ENCODE measurements around the gene FAM219B.
"Not testable (repeated sequence)": the region's sequence is repeated elsewhere in the genome, so short reads cannot be mapped to it uniquely, and the experiment has no call there.

FAM219B gene

DNA sequence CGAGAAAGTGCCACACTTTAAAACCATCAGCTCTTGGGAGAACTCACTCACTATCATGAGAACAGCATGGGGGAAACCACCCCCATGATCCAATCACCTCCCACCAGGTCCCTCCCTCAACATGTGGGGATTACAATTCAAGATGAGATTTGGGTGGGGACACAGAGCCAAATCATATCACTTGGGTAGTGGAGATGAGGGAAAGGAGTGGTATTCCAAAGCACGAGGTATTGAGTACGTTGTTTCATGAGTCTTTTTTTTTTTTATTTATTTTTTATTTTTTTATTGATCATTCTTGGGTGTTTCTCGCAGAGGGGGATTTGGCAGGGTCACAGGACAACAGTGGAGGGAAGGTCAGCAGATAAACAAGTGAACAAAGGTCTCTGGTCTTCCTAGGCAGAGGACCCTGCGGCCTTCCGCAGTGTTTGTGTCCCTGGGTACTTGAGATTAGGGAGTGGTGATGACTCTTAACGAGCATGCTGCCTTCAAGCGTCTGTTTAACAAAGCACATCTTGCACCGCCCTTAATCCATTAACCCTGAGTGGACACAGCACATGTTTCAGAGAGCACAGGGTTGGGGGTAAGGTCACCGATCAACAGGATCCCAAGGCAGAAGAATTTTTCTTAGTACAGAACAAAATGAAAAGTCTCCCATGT lies 19.0 kb downstream of the FAM219B start:
- in situ Hi-C loops (cut with HindIII; ENCODE audit: low pct_ligation_motif_present, low pct_unique_long_range_greater_than_20kb, low sequenced_read_pairs); DNase-seq: not testable (repeated sequence)

DNA sequence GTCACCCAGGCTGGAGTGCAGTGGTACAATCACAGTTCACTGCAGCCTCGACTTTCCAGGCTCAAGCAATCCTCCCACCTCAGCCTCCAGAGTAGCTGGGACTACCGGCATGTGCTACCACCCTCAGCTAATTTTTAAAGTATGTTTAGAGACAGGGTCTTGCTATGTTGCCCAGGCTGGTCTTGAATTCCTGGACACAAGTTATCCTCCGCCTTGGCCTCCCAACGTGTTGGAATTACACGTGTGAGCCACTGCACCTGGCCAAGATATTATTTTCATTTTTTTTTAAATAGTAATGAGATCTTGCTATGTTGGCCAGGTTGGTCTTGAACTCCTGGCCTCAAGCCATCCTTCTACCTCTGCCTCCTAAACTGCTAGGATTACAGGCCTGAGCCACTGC lies 21.2 kb downstream of the FAM219B start:
- in situ Hi-C loops (cut with HindIII; ENCODE audit: low pct_ligation_motif_present, low pct_unique_long_range_greater_than_20kb, low sequenced_read_pairs) = no loop called here
- DNase-seq = no peak

DNA sequence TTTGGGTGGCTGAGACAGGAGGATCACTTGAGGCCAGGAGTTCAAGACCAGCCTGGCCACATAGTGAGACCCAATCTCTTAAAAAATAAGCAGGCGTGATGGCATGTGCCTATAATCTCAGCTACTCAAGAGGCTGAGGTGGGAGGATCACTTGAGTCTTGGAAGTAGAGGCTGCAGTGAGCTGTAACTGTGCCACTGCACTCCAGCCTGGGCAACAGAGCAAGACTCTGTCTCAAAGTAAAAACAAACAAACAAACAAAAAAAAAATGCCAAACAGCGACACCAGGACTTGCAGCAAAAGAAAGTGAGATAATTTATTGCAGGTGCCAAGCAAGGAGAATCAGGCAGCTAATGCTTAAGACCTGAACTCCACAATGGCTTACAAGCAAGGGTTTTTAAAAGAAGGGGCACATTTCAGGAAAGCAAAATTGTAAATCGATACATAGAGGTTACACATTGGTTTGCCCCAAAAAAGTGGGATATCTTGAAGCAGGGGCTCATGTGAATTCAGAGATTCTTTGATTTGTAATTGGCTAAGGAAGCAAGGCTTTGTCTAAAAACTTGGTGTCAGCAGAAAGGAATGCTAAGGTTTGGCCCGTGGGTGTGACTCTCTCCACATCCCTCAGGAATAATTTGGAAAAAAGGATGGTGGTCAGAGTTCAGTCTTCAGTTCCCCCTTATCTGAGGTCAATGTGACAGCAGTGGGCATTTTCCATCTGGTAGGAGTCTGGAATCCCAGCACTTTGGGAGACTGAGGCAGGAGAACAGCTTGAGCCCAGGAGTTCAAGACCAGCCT lies 22.0 kb downstream of the FAM219B start:
- no peak for DNase-seq
- in situ Hi-C loops (cut with HindIII; ENCODE audit: low pct_ligation_motif_present, low pct_unique_long_range_greater_than_20kb, low sequenced_read_pairs) = no loop called here

GRCh38 chr15:74882528-74882927 lies 24.1 kb downstream of the FAM219B start:
- DNase-seq = no peak
- in situ Hi-C loops (cut with HindIII; ENCODE audit: low pct_ligation_motif_present, low pct_unique_long_range_greater_than_20kb, low sequenced_read_pairs) = no loop called here

DNA sequence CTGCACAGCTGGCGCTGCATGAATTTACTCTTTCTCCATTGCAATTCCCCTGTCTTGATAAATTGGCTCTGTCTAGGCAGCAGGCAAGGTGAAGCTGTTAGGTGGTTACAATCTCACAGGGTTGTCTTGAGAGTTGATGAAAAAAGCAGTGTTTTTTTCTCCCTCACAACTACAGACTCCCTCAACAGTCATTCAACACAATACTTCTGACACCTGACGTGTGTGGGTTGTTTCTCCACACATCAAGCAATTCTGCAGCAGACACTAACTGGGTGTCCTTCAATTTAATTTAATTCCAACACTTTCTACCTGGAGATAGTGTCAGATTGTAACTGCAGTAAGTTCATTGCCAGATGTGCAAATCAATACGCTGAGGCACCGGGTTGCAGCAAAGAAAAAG lies 28.4 kb downstream of the FAM219B start:
- no peak for DNase-seq
- in situ Hi-C loops (cut with HindIII; ENCODE audit: low pct_ligation_motif_present, low pct_unique_long_range_greater_than_20kb, low sequenced_read_pairs) = no loop called here

- in situ Hi-C loops (cut with HindIII; ENCODE audit: low pct_ligation_motif_present, low pct_unique_long_range_greater_than_20kb, low sequenced_read_pairs) = no loop called here
- DNase-seq = peak; percentile 14
Measured at GRCh38 chr15:74873756-74874424, 32.8 kb downstream of the FAM219B start.

GRCh38 chr15:74873036-74873755 lies 33.5 kb downstream of the FAM219B start, which contains the start of gene SCAMP2:
SCAMP2 (minus strand) TSS chr15:74873365; CDS start chr15:74873255, 110 bp downstream.
- in situ Hi-C loops (cut with HindIII; ENCODE audit: low pct_ligation_motif_present, low pct_unique_long_range_greater_than_20kb, low sequenced_read_pairs) = no loop called here
- DNase-seq = peak; percentile 92

GRCh38 chr15:74872702-74873035 lies 34.0 kb downstream of the FAM219B start:
- no peak for DNase-seq
- in situ Hi-C loops (cut with HindIII; ENCODE audit: low pct_ligation_motif_present, low pct_unique_long_range_greater_than_20kb, low sequenced_read_pairs) = no loop called here

DNA sequence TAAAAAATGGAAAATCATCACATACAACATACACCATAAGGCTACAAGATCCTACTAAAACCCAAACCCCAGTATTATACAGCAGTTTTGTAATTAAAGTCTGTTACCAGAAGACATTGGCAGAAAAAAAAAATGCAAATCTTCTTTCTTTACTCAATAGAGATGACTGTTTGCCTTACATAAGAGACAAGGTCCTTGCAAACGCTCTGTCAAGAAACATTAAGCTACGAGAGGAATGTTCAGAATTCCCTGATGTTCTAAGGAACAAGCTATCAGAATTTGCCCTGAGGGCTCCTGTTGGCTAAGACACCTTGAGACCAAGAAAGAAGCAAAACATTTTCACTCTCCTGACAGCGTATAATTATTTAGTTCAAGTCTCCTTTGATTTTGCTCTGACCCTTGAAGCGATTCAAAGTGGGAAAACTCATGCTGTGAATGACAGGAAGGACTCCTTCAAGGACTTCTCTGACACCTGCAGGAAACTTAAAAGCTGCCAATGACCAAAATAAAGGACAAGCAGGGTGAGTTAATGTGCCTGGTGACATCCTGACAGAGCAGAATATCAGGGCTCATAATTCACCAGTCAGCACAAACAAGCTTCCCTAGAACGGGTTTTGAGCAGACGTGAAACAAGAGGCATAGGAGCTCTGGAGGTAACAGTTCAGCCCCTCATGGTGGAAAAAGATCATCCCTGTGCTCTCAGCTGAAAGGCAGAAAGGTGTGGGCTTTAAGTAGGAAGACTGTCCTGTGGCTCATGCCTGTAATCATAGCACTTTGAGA lies 36.0 kb downstream of the FAM219B start:
- no peak for DNase-seq
- in situ Hi-C loops (cut with HindIII; ENCODE audit: low pct_ligation_motif_present, low pct_unique_long_range_greater_than_20kb, low sequenced_read_pairs) = no loop called here

DNA sequence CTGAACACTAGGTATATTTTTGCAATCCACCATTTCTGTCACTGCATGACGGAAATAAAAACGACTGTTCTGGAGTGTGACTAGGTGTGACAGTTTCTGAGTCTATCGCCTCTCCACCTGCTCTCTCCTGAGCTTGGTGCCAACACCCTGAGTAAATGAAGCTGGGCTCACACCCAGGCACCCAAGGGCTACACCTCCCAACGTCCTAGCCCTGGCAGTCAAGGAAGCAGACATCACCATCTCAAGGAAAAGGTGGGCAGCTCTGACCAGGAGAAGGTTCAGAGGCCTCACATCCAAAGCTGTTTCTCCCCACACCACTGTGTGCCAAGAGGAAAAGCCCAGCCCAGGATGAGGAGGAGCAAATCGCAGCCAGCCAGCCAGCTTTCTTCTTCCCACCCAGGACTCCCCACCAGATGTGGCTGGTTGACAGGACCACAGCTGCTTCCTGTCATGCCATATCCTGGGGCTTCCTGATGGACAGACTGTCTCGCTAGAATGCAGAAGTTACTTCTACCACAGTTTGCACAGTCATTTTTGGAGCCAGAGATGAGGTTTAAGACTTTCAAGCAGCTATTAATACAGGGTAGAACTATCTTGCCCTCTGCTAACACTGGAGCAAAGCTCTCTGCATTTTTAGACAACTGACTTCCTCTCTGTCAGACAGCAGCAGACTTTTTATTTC lies 36.8 kb downstream of the FAM219B start:
- no peak for DNase-seq
- in situ Hi-C loops (cut with HindIII; ENCODE audit: low pct_ligation_motif_present, low pct_unique_long_range_greater_than_20kb, low sequenced_read_pairs) = no loop called here

DNA sequence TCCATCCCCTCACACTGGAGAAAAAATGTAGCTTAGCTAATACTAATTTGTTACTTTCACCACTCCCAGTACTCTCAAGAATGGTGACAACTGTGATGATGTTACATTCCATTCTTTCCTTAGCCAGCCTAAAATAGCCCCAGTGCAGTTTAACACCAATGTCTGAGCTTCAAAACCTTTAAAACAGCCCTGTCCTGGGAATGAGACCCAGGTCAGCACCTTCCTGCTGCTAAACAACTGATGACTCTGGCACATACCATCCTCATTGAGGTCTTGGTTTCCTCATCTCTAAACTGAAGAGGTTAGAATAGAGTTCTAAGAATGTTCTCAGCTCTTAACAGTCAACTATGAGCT lies 37.3 kb downstream of the FAM219B start:
- in situ Hi-C loops (cut with HindIII; ENCODE audit: low pct_ligation_motif_present, low pct_unique_long_range_greater_than_20kb, low sequenced_read_pairs) = no loop called here
- DNase-seq = no peak

DNA sequence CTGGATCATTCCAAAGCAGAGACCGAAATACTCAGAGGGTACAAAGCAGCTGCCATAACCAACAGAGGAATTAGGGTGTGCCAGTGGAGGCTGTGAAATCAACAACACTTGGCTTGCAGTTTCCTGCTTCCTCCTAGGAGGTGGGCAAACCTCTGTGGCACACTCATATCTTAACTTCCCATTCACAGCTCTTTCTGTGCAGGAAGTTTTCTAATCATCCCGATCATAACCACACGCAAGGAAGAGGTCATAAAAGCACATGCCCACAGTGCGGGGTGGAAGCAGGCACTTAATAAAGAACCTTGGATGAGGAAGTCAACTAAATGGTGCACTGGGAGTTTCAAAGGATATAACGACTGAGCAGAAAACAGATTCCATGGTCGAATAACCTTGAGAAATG lies 38.6 kb downstream of the FAM219B start:
- in situ Hi-C loops (cut with HindIII; ENCODE audit: low pct_ligation_motif_present, low pct_unique_long_range_greater_than_20kb, low sequenced_read_pairs) = no loop called here
- no peak for DNase-seq

GRCh38 chr15:74867466-74868038 lies 39.1 kb downstream of the FAM219B start:
- DNase-seq = no peak
- in situ Hi-C loops (cut with HindIII; ENCODE audit: low pct_ligation_motif_present, low pct_unique_long_range_greater_than_20kb, low sequenced_read_pairs) = no loop called here

- in situ Hi-C loops (cut with HindIII; ENCODE audit: low pct_ligation_motif_present, low pct_unique_long_range_greater_than_20kb, low sequenced_read_pairs) = no loop called here
- DNase-seq = peak; percentile 64
Measured at GRCh38 chr15:74866090-74866489, 40.6 kb downstream of the FAM219B start.

- in situ Hi-C loops (cut with HindIII; ENCODE audit: low pct_ligation_motif_present, low pct_unique_long_range_greater_than_20kb, low sequenced_read_pairs) = no loop called here
- DNase-seq = no peak
Measured at GRCh38 chr15:74865316-74865715, 41.3 kb downstream of the FAM219B start.

DNA sequence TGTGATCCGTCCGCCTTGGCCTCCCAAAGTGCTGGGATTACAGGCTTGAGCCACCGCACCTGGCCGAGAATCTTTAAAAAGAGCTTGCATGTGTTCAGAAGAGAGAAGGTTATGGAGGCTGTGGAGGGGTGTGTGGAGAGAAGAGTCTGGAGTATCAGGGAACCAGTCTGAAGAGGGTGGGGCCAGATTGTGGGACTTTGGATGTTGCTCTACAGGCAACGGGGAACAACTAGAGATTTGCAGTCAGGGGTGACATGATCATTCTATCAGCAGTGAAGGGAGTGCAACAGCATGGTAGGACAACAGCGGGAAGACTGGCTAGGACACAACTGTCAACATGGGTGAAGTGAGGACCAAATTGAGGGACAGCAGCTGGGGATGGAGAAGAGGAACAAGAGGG lies 42.4 kb downstream of the FAM219B start:
- DNase-seq = no peak
- in situ Hi-C loops (cut with HindIII; ENCODE audit: low pct_ligation_motif_present, low pct_unique_long_range_greater_than_20kb, low sequenced_read_pairs) = no loop called here

GRCh38 chr15:74863239-74864056 lies 43.2 kb downstream of the FAM219B start:
- in situ Hi-C loops (cut with HindIII; ENCODE audit: low pct_ligation_motif_present, low pct_unique_long_range_greater_than_20kb, low sequenced_read_pairs) = no loop called here
- DNase-seq = peak; percentile 53
